ENCODE data around the gene CMC1.

DNA sequence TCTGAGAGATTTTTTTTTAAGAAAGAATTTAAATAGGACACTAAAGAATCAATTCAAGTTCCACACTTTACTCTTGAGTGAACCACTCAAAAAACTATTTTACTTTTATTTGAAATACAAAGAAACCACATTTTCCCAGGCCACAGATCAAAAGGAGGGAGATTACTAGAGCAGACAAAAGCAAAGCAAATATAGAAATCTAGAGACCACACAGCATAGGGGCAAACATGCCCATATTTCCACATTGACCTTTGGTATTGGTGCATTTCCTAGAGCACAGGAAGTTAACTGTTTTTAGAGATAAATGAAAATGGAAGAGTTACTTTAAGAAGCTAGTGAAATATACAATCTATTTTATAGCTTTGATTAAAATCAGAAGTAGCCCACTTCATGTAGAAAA, 79.6 kb downstream of the CMC1 start:
- TF ChIP-seq CTCF (IDR thresholded peaks at IDR 0.05) (no peak), POLR2A (IDR thresholded peaks at IDR 0.05) (no peak)

All from stomach (tissue), 4 donors.